ENCODE results near the gene DNM2. TPM values are rescaled to one million over a fixed set of nuclear protein-coding genes. Genes with fewer than 3 reads are reported as not detected.

The DNM2 gene
- total and polyA plus RNA-seq, 9 of the 15 experiments (the other 6 are each of a cell fraction or from before 2014, with no cell fraction given), result 2.2 to 161 (median 72.6) TPM

DNA sequence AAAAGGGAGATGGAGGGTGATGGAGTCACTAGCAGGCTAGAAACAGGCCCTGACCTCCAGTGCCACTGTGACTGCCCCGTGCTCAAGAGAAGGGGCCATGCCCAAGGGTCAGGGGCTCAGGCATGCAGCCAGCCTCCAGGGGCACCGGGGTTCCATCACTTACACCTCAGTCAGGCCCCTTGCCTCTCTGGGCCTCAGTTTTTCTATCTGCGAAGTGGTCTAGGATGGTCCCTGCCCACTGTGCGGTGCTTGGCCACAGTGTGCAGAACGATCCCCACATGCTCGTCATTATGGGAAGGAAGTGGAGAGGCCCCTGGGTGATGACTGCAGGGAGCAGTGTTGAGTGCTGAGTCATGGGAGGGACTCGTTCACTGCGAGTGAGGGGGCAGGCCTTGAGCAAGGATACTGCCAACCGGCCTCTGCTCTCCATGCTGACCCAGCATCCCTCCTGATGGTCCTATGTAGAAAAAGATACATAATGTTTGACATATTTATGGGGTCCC is 95.1 kb downstream of the DNM2 start (continued):
- TF ChIP-seq, protein P1, sequence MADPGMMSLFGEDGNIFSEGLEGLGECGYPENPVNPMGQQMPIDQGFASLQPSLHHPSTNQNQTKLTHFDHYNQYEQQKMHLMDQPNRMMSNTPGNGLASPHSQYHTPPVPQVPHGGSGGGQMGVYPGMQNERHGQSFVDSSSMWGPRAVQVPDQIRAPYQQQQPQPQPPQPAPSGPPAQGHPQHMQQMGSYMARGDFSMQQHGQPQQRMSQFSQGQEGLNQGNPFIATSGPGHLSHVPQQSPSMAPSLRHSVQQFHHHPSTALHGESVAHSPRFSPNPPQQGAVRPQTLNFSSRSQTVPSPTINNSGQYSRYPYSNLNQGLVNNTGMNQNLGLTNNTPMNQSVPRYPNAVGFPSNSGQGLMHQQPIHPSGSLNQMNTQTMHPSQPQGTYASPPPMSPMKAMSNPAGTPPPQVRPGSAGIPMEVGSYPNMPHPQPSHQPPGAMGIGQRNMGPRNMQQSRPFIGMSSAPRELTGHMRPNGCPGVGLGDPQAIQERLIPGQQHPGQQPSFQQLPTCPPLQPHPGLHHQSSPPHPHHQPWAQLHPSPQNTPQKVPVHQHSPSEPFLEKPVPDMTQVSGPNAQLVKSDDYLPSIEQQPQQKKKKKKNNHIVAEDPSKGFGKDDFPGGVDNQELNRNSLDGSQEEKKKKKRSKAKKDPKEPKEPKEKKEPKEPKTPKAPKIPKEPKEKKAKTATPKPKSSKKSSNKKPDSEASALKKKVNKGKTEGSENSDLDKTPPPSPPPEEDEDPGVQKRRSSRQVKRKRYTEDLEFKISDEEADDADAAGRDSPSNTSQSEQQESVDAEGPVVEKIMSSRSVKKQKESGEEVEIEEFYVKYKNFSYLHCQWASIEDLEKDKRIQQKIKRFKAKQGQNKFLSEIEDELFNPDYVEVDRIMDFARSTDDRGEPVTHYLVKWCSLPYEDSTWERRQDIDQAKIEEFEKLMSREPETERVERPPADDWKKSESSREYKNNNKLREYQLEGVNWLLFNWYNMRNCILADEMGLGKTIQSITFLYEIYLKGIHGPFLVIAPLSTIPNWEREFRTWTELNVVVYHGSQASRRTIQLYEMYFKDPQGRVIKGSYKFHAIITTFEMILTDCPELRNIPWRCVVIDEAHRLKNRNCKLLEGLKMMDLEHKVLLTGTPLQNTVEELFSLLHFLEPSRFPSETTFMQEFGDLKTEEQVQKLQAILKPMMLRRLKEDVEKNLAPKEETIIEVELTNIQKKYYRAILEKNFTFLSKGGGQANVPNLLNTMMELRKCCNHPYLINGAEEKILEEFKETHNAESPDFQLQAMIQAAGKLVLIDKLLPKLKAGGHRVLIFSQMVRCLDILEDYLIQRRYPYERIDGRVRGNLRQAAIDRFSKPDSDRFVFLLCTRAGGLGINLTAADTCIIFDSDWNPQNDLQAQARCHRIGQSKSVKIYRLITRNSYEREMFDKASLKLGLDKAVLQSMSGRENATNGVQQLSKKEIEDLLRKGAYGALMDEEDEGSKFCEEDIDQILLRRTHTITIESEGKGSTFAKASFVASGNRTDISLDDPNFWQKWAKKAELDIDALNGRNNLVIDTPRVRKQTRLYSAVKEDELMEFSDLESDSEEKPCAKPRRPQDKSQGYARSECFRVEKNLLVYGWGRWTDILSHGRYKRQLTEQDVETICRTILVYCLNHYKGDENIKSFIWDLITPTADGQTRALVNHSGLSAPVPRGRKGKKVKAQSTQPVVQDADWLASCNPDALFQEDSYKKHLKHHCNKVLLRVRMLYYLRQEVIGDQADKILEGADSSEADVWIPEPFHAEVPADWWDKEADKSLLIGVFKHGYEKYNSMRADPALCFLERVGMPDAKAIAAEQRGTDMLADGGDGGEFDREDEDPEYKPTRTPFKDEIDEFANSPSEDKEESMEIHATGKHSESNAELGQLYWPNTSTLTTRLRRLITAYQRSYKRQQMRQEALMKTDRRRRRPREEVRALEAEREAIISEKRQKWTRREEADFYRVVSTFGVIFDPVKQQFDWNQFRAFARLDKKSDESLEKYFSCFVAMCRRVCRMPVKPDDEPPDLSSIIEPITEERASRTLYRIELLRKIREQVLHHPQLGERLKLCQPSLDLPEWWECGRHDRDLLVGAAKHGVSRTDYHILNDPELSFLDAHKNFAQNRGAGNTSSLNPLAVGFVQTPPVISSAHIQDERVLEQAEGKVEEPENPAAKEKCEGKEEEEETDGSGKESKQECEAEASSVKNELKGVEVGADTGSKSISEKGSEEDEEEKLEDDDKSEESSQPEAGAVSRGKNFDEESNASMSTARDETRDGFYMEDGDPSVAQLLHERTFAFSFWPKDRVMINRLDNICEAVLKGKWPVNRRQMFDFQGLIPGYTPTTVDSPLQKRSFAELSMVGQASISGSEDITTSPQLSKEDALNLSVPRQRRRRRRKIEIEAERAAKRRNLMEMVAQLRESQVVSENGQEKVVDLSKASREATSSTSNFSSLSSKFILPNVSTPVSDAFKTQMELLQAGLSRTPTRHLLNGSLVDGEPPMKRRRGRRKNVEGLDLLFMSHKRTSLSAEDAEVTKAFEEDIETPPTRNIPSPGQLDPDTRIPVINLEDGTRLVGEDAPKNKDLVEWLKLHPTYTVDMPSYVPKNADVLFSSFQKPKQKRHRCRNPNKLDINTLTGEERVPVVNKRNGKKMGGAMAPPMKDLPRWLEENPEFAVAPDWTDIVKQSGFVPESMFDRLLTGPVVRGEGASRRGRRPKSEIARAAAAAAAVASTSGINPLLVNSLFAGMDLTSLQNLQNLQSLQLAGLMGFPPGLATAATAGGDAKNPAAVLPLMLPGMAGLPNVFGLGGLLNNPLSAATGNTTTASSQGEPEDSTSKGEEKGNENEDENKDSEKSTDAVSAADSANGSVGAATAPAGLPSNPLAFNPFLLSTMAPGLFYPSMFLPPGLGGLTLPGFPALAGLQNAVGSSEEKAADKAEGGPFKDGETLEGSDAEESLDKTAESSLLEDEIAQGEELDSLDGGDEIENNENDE (IDR thresholded peaks at IDR 0.05; ENCODE audit: low read depth, low read length), result no peak
- TF ChIP-seq, protein P2, sequence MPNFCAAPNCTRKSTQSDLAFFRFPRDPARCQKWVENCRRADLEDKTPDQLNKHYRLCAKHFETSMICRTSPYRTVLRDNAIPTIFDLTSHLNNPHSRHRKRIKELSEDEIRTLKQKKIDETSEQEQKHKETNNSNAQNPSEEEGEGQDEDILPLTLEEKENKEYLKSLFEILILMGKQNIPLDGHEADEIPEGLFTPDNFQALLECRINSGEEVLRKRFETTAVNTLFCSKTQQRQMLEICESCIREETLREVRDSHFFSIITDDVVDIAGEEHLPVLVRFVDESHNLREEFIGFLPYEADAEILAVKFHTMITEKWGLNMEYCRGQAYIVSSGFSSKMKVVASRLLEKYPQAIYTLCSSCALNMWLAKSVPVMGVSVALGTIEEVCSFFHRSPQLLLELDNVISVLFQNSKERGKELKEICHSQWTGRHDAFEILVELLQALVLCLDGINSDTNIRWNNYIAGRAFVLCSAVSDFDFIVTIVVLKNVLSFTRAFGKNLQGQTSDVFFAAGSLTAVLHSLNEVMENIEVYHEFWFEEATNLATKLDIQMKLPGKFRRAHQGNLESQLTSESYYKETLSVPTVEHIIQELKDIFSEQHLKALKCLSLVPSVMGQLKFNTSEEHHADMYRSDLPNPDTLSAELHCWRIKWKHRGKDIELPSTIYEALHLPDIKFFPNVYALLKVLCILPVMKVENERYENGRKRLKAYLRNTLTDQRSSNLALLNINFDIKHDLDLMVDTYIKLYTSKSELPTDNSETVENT (CRISPR knock-in tag; IDR thresholded peaks at IDR 0.05), result no peak
- TF ChIP-seq TEAD1 (CRISPR knock-in tag; IDR thresholded peaks at IDR 0.05), result 0 out of 4 replicates have a peak, but pooled peaks of 1 of the 2 experiments have one; percentile 13
- TF ChIP-seq, protein P3, sequence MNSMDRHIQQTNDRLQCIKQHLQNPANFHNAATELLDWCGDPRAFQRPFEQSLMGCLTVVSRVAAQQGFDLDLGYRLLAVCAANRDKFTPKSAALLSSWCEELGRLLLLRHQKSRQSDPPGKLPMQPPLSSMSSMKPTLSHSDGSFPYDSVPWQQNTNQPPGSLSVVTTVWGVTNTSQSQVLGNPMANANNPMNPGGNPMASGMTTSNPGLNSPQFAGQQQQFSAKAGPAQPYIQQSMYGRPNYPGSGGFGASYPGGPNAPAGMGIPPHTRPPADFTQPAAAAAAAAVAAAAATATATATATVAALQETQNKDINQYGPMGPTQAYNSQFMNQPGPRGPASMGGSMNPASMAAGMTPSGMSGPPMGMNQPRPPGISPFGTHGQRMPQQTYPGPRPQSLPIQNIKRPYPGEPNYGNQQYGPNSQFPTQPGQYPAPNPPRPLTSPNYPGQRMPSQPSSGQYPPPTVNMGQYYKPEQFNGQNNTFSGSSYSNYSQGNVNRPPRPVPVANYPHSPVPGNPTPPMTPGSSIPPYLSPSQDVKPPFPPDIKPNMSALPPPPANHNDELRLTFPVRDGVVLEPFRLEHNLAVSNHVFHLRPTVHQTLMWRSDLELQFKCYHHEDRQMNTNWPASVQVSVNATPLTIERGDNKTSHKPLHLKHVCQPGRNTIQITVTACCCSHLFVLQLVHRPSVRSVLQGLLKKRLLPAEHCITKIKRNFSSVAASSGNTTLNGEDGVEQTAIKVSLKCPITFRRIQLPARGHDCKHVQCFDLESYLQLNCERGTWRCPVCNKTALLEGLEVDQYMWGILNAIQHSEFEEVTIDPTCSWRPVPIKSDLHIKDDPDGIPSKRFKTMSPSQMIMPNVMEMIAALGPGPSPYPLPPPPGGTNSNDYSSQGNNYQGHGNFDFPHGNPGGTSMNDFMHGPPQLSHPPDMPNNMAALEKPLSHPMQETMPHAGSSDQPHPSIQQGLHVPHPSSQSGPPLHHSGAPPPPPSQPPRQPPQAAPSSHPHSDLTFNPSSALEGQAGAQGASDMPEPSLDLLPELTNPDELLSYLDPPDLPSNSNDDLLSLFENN (IDR thresholded peaks at IDR 0.05; ENCODE audit: low read depth in 2 of 2, low read length in 2 of 2), result no peak
- no peak for TF ChIP-seq SMAD1 (IDR thresholded peaks at IDR 0.05; ENCODE audit: low read depth, low read length, partially characterized antibody)
- TF ChIP-seq, protein P4, sequence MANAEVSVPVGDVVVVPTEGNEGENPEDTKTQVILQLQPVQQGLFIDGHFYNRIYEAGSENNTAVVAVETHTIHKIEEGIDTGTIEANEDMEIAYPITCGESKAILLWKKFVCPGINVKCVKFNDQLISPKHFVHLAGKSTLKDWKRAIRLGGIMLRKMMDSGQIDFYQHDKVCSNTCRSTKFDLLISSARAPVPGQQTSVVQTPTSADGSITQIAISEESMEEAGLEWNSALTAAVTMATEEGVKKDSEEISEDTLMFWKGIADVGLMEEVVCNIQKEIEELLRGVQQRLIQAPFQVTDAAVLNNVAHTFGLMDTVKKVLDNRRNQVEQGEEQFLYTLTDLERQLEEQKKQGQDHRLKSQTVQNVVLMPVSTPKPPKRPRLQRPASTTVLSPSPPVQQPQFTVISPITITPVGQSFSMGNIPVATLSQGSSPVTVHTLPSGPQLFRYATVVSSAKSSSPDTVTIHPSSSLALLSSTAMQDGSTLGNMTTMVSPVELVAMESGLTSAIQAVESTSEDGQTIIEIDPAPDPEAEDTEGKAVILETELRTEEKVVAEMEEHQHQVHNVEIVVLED (CRISPR knock-in tag; IDR thresholded peaks at IDR 0.05), result no peak; the same call in 1 of the 2 replicates
